OCI-LY3 (cell line): ENCODE measurements around the gene ACAN.
A peak's percentile ranks its signal among the peaks of the same experiment; 100 is the strongest.

Experiments
- H2AFZ ChIP-seq: fragments of 200-600, 300-600 bp; shearing (Covaris generic); 2 replicates; pipeline ENCODE4 v1.6.0; 2014; ENCODE audit warnings: antibody characterized with exemption, low read depth, low read length
- H3K27ac ChIP-seq: fragments of 200-600, 300-600 bp; sonication (generic); 2 replicates; pipeline ENCODE4 v1.5.1; 2014; ENCODE audit warnings: mild to moderate bottlenecking, low read length, moderate library complexity, mixed read lengths
- H3K27me3 ChIP-seq: fragments of 200-600, 300-600 bp; sonication (generic); 2 replicates; pipeline ENCODE4 v1.6.1; 2014; ENCODE audit warnings: low read depth, low read length, mixed read lengths
- H3K36me3 ChIP-seq: fragments of 200-600, 300-600 bp; sonication (generic); replicated peaks from 2 replicates; pipeline ENCODE3; 2014; ENCODE audit warnings: low read depth, low read length, mixed read lengths
- H3K4me1 ChIP-seq: fragments of 300-600, 200-600 bp; sonication (generic); 2 replicates; pipeline ENCODE4 v1.6.1; 2014; ENCODE audit warnings: low read length, mixed read lengths
- H3K4me2 ChIP-seq: fragments of 200-600, 300-600 bp; sonication (generic); 2 replicates; pipeline ENCODE4 v1.6.1; 2014; ENCODE audit warnings: low read length, mixed read lengths
- H3K4me3 ChIP-seq: fragments of 300-600, 200-600 bp; sonication (generic); 2 replicates; pipeline ENCODE4 v1.5.1; 2014; ENCODE audit warnings: antibody characterized with exemption, mild to moderate bottlenecking, low read length, moderate library complexity
- H3K79me2 ChIP-seq: fragments of 300-600, 200-600 bp; shearing (Covaris generic); 2 replicates; pipeline ENCODE4 v1.6.1; 2014; ENCODE audit warnings: mild to moderate bottlenecking, low read length, mixed read lengths
- H3K9ac ChIP-seq: fragments of 300-600, 200-600 bp; shearing (Covaris generic); 2 replicates; pipeline ENCODE4 v1.6.0; 2014; ENCODE audit warnings: mild to moderate bottlenecking, low read length, moderate library complexity
- H3K9me3 ChIP-seq: fragments of 200-600, 300-600 bp; shearing (Covaris generic); 2 replicates; pipeline ENCODE4 v1.6.1; 2014; ENCODE audit warnings: low read length, mixed read lengths; ENCODE audit not compliant: insufficient read depth
- H4K20me1 ChIP-seq: fragments of 200-600, 300-600 bp; sonication (generic); 2 replicates; pipeline ENCODE4 v1.6.1; 2016; ENCODE audit warnings: low read length, mixed read lengths; ENCODE audit not compliant: insufficient read depth
- CTCF ChIP-seq: fragments of 200-600, 300-600 bp; sonication (generic); IDR thresholded peaks from 2 replicates; pipeline ENCODE4 v1.5.1; 2014; ENCODE audit warnings: antibody characterized with exemption, low read length, low read depth
- EZH2phosphoT487 ChIP-seq: fragments of 200-600 bp; shearing (Covaris generic); IDR thresholded peaks from 2 replicates; pipeline ENCODE4 v1.6.1; 2018; ENCODE audit warnings: antibody characterized with exemption, mixed run types, low read depth

The ACAN gene

GRCh38 chr15:88803920-88804247 is 648 bp downstream of the ACAN start:
- Histone ChIP-seq H3K9me3 (no peaks in the 10 kb centered on the region), H3K27ac (no peak overlapping the region), H3K9ac (no peak overlapping the region), H2AFZ (no peak overlapping the region), H3K4me3 (no peak overlapping the region), H3K27me3 (peaks cover 18% of the 10 kb centered on the region), H3K36me3 (no peaks in the 10 kb centered on the region), H3K79me2 (no peaks in the 10 kb centered on the region), H3K4me1 (no peaks in the 10 kb centered on the region), H3K4me2 (no peak overlapping the region), H4K20me1 (no peaks in the 10 kb centered on the region)
- TF ChIP-seq CTCF (no peak), EZH2phosphoT487 (no peak)

GRCh38 chr15:88804257-88804656 is 1.0 kb downstream of the ACAN start:
- Histone ChIP-seq H2AFZ (no peak overlapping the region), H3K36me3 (no peaks in the 10 kb centered on the region), H3K9ac (no peak overlapping the region), H3K4me2 (no peak overlapping the region), H3K4me1 (no peaks in the 10 kb centered on the region), H3K27me3 (peaks cover 16% of the 10 kb centered on the region), H3K9me3 (no peaks in the 10 kb centered on the region), H3K4me3 (no peak overlapping the region), H3K27ac (no peak overlapping the region), H3K79me2 (no peaks in the 10 kb centered on the region), H4K20me1 (no peaks in the 10 kb centered on the region)
- no peak for TF ChIP-seq EZH2phosphoT487
- no peak for TF ChIP-seq CTCF

- Histone ChIP-seq H3K4me1 (no peaks in the 10 kb centered on the region), H3K27ac (no peak overlapping the region), H3K27me3 (peaks cover 13% of the 10 kb centered on the region)
These were observed 2.0 kb downstream of the ACAN start for GRCh38 chr15:88805031-88805780.

GRCh38 chr15:88810446-88810845 is 7.2 kb downstream of the ACAN start:
- H3K4me3 ChIP-seq, result no peak overlapping the region
- no peak overlapping the region for H3K27ac ChIP-seq
- H4K20me1 ChIP-seq, result no peaks in the 10 kb centered on the region
- no peaks in the 10 kb centered on the region for H3K36me3 ChIP-seq
- H3K4me2 ChIP-seq, result no peak overlapping the region
- H3K79me2 ChIP-seq, result no peaks in the 10 kb centered on the region
- peaks cover 12% of the 10 kb centered on the region for H3K4me1 ChIP-seq
- H3K27me3 ChIP-seq, result peaks cover 14% of the 10 kb centered on the region
- H3K9ac ChIP-seq, result no peak overlapping the region
- no peak overlapping the region for H2AFZ ChIP-seq
- TF ChIP-seq EZH2phosphoT487 (no peak), CTCF (no peak)
- H3K9me3 ChIP-seq, result no peaks in the 10 kb centered on the region

More at GRCh38 chr15:88805031-88805780, 2.0 kb downstream of the ACAN start:
- Histone ChIP-seq H3K4me2 (no peak overlapping the region), H2AFZ (no peak overlapping the region), H3K4me3 (no peak overlapping the region), H3K36me3 (no peaks in the 10 kb centered on the region), H3K9ac (no peak overlapping the region), H3K9me3 (no peaks in the 10 kb centered on the region), H3K79me2 (no peaks in the 10 kb centered on the region), H4K20me1 (no peaks in the 10 kb centered on the region)
- peak; percentile 57 for TF ChIP-seq CTCF
- no peak for TF ChIP-seq EZH2phosphoT487
